Measurements from ENCODE around the gene MBP.

DNA sequence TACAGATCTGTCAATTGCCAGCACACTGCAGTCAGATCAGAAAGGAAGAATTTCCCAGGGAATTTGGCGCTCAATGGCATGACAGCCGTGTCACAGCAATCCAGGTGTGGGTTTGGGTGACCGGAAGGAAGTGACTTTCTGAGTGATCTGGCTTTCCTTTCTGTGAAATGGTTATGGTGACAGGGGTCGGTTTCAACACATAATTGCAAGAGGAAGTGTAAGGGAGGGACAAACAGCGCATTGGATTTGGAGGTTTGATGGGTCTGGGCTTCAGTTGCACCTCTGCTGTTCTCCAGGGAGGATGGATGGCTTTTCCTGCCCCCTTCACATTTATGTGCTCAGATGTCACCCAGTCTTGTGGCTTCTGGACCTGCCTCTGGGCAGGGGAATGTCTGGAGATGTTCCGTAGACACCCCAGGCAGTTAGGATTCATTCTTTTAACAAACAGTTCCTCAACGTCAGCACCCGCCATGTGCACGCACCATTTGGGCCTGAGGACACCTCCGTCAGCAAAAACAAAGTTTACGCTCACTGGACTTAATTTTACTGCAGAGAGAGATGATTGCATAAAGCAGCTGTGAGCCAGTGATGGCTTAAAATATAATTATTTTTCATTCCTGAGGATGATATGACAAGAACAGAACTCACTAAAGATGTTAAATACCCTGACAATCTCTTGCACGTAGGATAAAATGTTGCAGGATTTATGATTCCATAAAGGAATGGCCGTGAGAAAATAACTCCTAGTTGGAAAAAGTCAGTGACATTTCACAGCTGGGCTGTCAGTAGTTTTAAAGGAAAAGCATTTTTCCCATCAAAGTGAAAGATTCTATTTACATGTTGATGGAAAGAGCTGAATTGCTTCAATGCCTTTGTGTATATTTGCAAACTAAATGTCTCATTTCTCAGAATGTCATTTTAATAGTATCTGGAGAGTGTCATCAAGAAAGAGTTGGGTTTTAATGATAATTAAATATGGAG lies 36.9 kb downstream of the MBP start:
- TF ChIP-seq FOXM1 (IDR thresholded peaks at IDR 0.05; ENCODE audit: borderline replicate concordance, low read depth) (no peak), TAF1 (IDR thresholded peaks at IDR 0.05; ENCODE audit: low read depth) (no peak), CEBPB (IDR thresholded peaks at IDR 0.05) (no peak), EP300 (IDR thresholded peaks at IDR 0.05; ENCODE audit: borderline replicate concordance) (no peak), YY1 (IDR thresholded peaks at IDR 0.05; ENCODE audit: low read depth) (no peak)
- TF ChIP-seq, protein P1, sequence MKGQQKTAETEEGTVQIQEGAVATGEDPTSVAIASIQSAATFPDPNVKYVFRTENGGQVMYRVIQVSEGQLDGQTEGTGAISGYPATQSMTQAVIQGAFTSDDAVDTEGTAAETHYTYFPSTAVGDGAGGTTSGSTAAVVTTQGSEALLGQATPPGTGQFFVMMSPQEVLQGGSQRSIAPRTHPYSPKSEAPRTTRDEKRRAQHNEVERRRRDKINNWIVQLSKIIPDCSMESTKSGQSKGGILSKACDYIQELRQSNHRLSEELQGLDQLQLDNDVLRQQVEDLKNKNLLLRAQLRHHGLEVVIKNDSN (IDR thresholded peaks at IDR 0.05), result no peak
- TF ChIP-seq, protein P2, sequence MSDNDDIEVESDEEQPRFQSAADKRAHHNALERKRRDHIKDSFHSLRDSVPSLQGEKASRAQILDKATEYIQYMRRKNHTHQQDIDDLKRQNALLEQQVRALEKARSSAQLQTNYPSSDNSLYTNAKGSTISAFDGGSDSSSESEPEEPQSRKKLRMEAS (IDR thresholded peaks at IDR 0.05), result no peak
